Small intestine (tissue), 7 donors: ENCODE measurements around the gene HLA-A. TPM values are rescaled to one million over a fixed set of nuclear protein-coding genes. Genes with fewer than 3 reads are reported as not detected.
"Not testable (repeated sequence)": the region's sequence is repeated elsewhere in the genome, so short reads cannot be mapped to it uniquely, and the experiment has no call there.

Experiments
- DNase-seq, 2 donors: peaks; one replicate each; pipeline versions ENCODE4 v3.0.0 to v3.0.0-alpha.2; 2013
- FAIRE-seq: peaks from 2 replicates; lab custom pipeline; 2012; peaks lifted over from hg19 to GRCh38; lab: Jason Lieb, UNC
- H3K27ac ChIP-seq, 3 donors: one replicate each; pipeline ENCODE4 v1.5.1; 2013; ENCODE audit warnings: low read length in 2 of 3, mild to moderate bottlenecking in 2 of 3, control low read depth in 1 of 3, inconsistent platforms in 1 of 3, low read depth in 1 of 3, moderate library complexity in 1 of 3
- H3K27me3 ChIP-seq, 3 donors: one replicate each; pipeline ENCODE4 v1.6.1; 2013; ENCODE audit warnings: low read length in 3 of 3, inconsistent platforms in 1 of 3; ENCODE audit not compliant: control insufficient read depth in 3 of 3, insufficient read depth in 3 of 3
- H3K36me3 ChIP-seq, 3 donors: one replicate each; pipeline ENCODE4 v1.6.1; 2013; ENCODE audit warnings: low read length in 3 of 3, inconsistent platforms in 1 of 3, low read depth in 1 of 3, mild to moderate bottlenecking in 1 of 3, moderate library complexity in 1 of 3; ENCODE audit not compliant: control insufficient read depth in 3 of 3, insufficient read depth in 2 of 3
- H3K4me1 ChIP-seq, 3 donors: one replicate each; pipeline ENCODE4 v1.6.1; 2013; ENCODE audit warnings: low read length in 2 of 3, inconsistent platforms in 1 of 3, low read depth in 1 of 3, mild to moderate bottlenecking in 1 of 3, moderate library complexity in 1 of 3; ENCODE audit not compliant: control insufficient read depth in 3 of 3, insufficient read depth in 2 of 3
- H3K4me3 ChIP-seq, 3 donors: one replicate each; pipeline ENCODE4 v1.5.1; 2013; ENCODE audit warnings: low read length in 3 of 3, control low read depth in 1 of 3, inconsistent platforms in 1 of 3, low read depth in 1 of 3, mild to moderate bottlenecking in 1 of 3, moderate library complexity in 1 of 3
- H3K9me3 ChIP-seq, 2 donors: one replicate each; pipeline ENCODE4 v1.6.1; 2013; ENCODE audit warnings: low read depth in 1 of 2, low read length in 1 of 2; ENCODE audit not compliant: control insufficient read depth in 2 of 2, insufficient read depth in 1 of 2
- WGBS, 3 donors: extraction: QIAGEN DNeasy Blood & Tissue Kit; methylation state at CpG; one replicate each; pipeline ENCODE4 v1.1.7; 2013; 5-methylcytosine and 5-hydroxymethylcytosine counted together
- polyA plus RNA-seq, 4 donors: library from polyadenylated mRNA; stranded (reverse) in 3 of 4; unstranded in 1 of 4; fragments of 200-250 nt in 3 of 4; fragments of 120-200 nt in 1 of 4; gene quantifications; one replicate each; pipeline versions ENCODE4 v1.2.1 to v1.2.3, GENCODE V29; 2013
- donor health status: healthy with polysubstance abuse.
- donor health status: control.
- donor health status: control.
- donor health status: Bipolar disorder and iron deficiency.
- donor health status: healthy.

Gene HLA-A
- polyA plus RNA-seq, 4 donors, result 314 to 1,584 (median 1,019) TPM

GRCh38 chr6:29976588-29977424, 34.5 kb downstream of the HLA-A start:
- H3K27ac ChIP-seq, result peak overlapping the region; percentile 87 to 94 (median 93)
- DNase-seq (peak; percentile 85 to 88), FAIRE-seq (no peak)
- no peaks in the 10 kb centered on the region for H3K9me3 ChIP-seq
- H3K4me3 ChIP-seq, result peak overlapping the region; percentile 32 to 62 (median 58)
- H3K36me3 ChIP-seq, result peaks cover 0 to 3% (median 0%) of the 10 kb centered on the region in 3 donors
- 1 to 2% (median 1%) methylated on average over 59 to 66 of the region's 66 CpGs for WGBS, 3 donors
- peaks cover 0 to 29% (median 0%) of the 10 kb centered on the region in 3 donors for H3K27me3 ChIP-seq
- H3K4me1 ChIP-seq, result peaks cover 0 to 23% (median 3%) of the 10 kb centered on the region in 3 donors

- Histone ChIP-seq H3K4me1 (peaks cover 0 to 23% (median 3%) of the 10 kb centered on the region in 3 donors), H3K36me3 (peaks cover 0 to 3% (median 0%) of the 10 kb centered on the region in 3 donors), H3K4me3 (peak overlapping the region in 2 of 3 donors; percentile 58 to 62), H3K27me3 (peaks cover 0 to 29% (median 0%) of the 10 kb centered on the region in 3 donors), H3K9me3 (no peaks in the 10 kb centered on the region), H3K27ac (peak overlapping the region; percentile 87 to 94 (median 93))
- DNase-seq, result no peak
- no peak for FAIRE-seq
- WGBS, 3 donors, result 36 to 58% (median 50%) methylated on average over 4 of the region's 4 CpGs
Measured at GRCh38 chr6:29977425-29977727, 35.0 kb downstream of the HLA-A start.

GRCh38 chr6:29980013-29980412, 37.7 kb downstream of the HLA-A start:
- H3K4me1 ChIP-seq, result peaks cover 0 to 23% (median 3%) of the 10 kb centered on the region in 3 donors
- not testable (repeated sequence) for H3K27ac ChIP-seq

GRCh38 chr6:29980511-29980910, 38.2 kb downstream of the HLA-A start:
- no peak for FAIRE-seq
- peaks cover 0 to 11% (median 0%) of the 10 kb centered on the region in 3 donors for H3K27me3 ChIP-seq

More at GRCh38 chr6:29980013-29980412, 37.7 kb downstream of the HLA-A start:
- 80 to 86% methylated on average over 1 to 2 of the region's 4 CpGs; no CpG with 5 or more reads in 1 of the 3 donors for WGBS, 3 donors
- H3K4me3 ChIP-seq, FAIRE-seq, H3K36me3 ChIP-seq, H3K9me3 ChIP-seq, DNase-seq: not testable (repeated sequence)
- peaks cover 0 to 16% (median 0%) of the 10 kb centered on the region in 3 donors for H3K27me3 ChIP-seq

GRCh38 chr6:29981211-29981812, 39.0 kb downstream of the HLA-A start:
- H3K4me3 ChIP-seq, result no peak overlapping the region
- FAIRE-seq, result no peak
- H3K27ac ChIP-seq, result peak overlapping the region in 1 of 3 donors; percentile 1
- no peaks in the 10 kb centered on the region for H3K9me3 ChIP-seq
- 16 to 48% (median 31%) methylated on average over 8 of the region's 8 CpGs for WGBS, 3 donors
- peaks cover 0 to 3% (median 0%) of the 10 kb centered on the region in 3 donors for H3K27me3 ChIP-seq
- no peaks in the 10 kb centered on the region for H3K36me3 ChIP-seq
- DNase-seq, result peak; percentile 49 to 83
- H3K4me1 ChIP-seq, result peaks cover 0 to 13% (median 3%) of the 10 kb centered on the region in 3 donors

More at GRCh38 chr6:29980511-29980910, 38.2 kb downstream of the HLA-A start:
- no peak overlapping the region for H3K4me3 ChIP-seq
- no peaks in the 10 kb centered on the region for H3K36me3 ChIP-seq
- H3K4me1 ChIP-seq, result peaks cover 0 to 18% (median 3%) of the 10 kb centered on the region in 3 donors
- 82 to 88% (median 86%) methylated on average over 10 of the region's 10 CpGs for WGBS, 3 donors
- H3K9me3 ChIP-seq, result no peaks in the 10 kb centered on the region
- no peak overlapping the region for H3K27ac ChIP-seq
- no peak for DNase-seq

- Histone ChIP-seq H3K4me3 (no peak overlapping the region), H3K27ac (no peak overlapping the region), H3K27me3 (peaks cover 0 to 3% (median 0%) of the 10 kb centered on the region in 3 donors), H3K36me3 (no peaks in the 10 kb centered on the region), H3K9me3 (no peaks in the 10 kb centered on the region), H3K4me1 (peaks cover 0 to 11% (median 3%) of the 10 kb centered on the region in 3 donors)
- FAIRE-seq (no peak), DNase-seq (no peak)
Measured at GRCh38 chr6:29982097-29982496, 39.8 kb downstream of the HLA-A start.

GRCh38 chr6:29984232-29984631, 41.9 kb downstream of the HLA-A start:
- 52 to 84% (median 53%) methylated on average over 3 of the region's 3 CpGs for WGBS, 3 donors
- Histone ChIP-seq H3K27me3 (peaks cover 0 to 3% (median 0%) of the 10 kb centered on the region in 3 donors), H3K9me3 (no peaks in the 10 kb centered on the region), H3K36me3 (no peaks in the 10 kb centered on the region), H3K4me3 (no peak overlapping the region), H3K4me1 (peaks cover 0 to 5% (median 3%) of the 10 kb centered on the region in 3 donors), H3K27ac (no peak overlapping the region)
- FAIRE-seq (no peak), DNase-seq (no peak)

GRCh38 chr6:29984992-29985391, 42.7 kb downstream of the HLA-A start:
- no peaks in the 10 kb centered on the region for H3K36me3 ChIP-seq
- no peak overlapping the region for H3K4me3 ChIP-seq
- WGBS, 3 donors, result 70 to 89% (median 72%) methylated on average over 2 of the region's 2 CpGs
- no peaks in the 10 kb centered on the region for H3K9me3 ChIP-seq
- no peak overlapping the region for H3K27ac ChIP-seq
- peaks cover 0 to 3% (median 0%) of the 10 kb centered on the region in 3 donors for H3K27me3 ChIP-seq
- FAIRE-seq, result no peak
- no peak for DNase-seq
- H3K4me1 ChIP-seq, result peaks cover 0 to 5% (median 3%) of the 10 kb centered on the region in 3 donors
